ENCODE measurements around the gene SUCLA2. TPM values are rescaled to one million over a fixed set of nuclear protein-coding genes. Genes with fewer than 3 reads are reported as not detected.
"Not testable (repeated sequence)": the region's sequence is repeated elsewhere in the genome, so short reads cannot be mapped to it uniquely, and the experiment has no call there.

The SUCLA2 gene
- total RNA-seq, 2 donors from 2014 or later: 35.3 to 51.9 TPM

GRCh38 chr13:47962237-47962636 lies 38.8 kb downstream of the SUCLA2 start:
- DNase-seq (ENCODE audit: low spot score) (no peak), ATAC-seq (no peak)
- Mint-ChIP-seq H3K27me3 (no peaks in the 10 kb centered on the region), H3K4me1 (ENCODE audit: low read depth in 2 of 2) (peaks cover 0 to 8% of the 10 kb centered on the region in 2 donors), H3K36me3 (peaks cover 58% of the 10 kb centered on the region), H3K9me3 (peaks cover 3% of the 10 kb centered on the region), H3K27ac (no peak overlapping the region), H3K4me3 (no peak overlapping the region)

GRCh38 chr13:47959468-47960247 lies 41.4 kb downstream of the SUCLA2 start:
- ATAC-seq (no peak), DNase-seq (ENCODE audit: low spot score) (no peak)
- peaks cover 71% of the 10 kb centered on the region for H3K36me3 Mint-ChIP-seq
- H3K9me3 Mint-ChIP-seq: peaks cover 6% of the 10 kb centered on the region
- H3K27ac Mint-ChIP-seq: no peak overlapping the region
- H3K27me3 Mint-ChIP-seq: no peaks in the 10 kb centered on the region
- peaks cover 0 to 8% of the 10 kb centered on the region in 2 donors for H3K4me1 Mint-ChIP-seq (ENCODE audit: low read depth in 2 of 2)
- no peak overlapping the region for H3K4me3 Mint-ChIP-seq

- DNase-seq (ENCODE audit: low spot score) (no peak), ATAC-seq (no peak)
- Mint-ChIP-seq H3K27ac (no peak overlapping the region), H3K4me1 (ENCODE audit: low read depth in 2 of 2) (peaks cover 3 to 8% of the 10 kb centered on the region in 2 donors), H3K36me3 (peaks cover 70% of the 10 kb centered on the region), H3K4me3 (no peak overlapping the region), H3K9me3 (peaks cover 6% of the 10 kb centered on the region), H3K27me3 (no peaks in the 10 kb centered on the region)
These were observed 44.0 kb downstream of the SUCLA2 start for GRCh38 chr13:47957073-47957472.

DNA sequence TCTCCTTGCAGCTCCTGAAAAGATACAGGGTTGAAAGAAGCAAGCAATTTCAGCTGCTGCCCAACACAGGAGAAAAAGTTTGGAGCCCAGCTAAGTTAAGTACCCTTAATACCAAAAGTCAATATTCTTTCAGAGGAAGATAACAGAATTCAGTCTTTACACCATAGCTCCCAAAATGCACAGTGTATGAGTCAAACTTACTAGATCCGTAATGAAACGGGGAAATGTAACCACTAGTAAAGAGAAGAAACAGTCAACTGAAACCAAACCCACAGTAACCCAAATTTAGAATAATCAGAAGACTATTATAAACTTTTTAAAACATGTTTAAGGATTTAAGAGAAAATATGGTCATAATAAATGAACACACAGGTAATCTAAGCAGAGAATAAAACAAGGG lies 45.2 kb downstream of the SUCLA2 start:
- Mint-ChIP-seq H3K27me3 (no peaks in the 10 kb centered on the region), H3K36me3 (peaks cover 66% of the 10 kb centered on the region), H3K4me1 (ENCODE audit: low read depth in 2 of 2) (peaks cover 8 to 12% of the 10 kb centered on the region in 2 donors), H3K27ac (no peak overlapping the region), H3K9me3 (peaks cover 6% of the 10 kb centered on the region), H3K4me3 (no peak overlapping the region)
- DNase-seq (ENCODE audit: low spot score) (no peak), ATAC-seq (no peak)

GRCh38 chr13:47949799-47950198 lies 51.3 kb downstream of the SUCLA2 start:
- no peak for DNase-seq (ENCODE audit: low spot score)
- no peak overlapping the region for H3K4me3 Mint-ChIP-seq
- H3K27ac Mint-ChIP-seq: no peak overlapping the region
- H3K36me3 Mint-ChIP-seq: peaks cover 25% of the 10 kb centered on the region
- H3K27me3 Mint-ChIP-seq: no peaks in the 10 kb centered on the region
- H3K9me3 Mint-ChIP-seq: no peaks in the 10 kb centered on the region
- H3K4me1 Mint-ChIP-seq (ENCODE audit: low read depth in 2 of 2): peaks cover 4 to 15% of the 10 kb centered on the region in 2 donors
- ATAC-seq: no peak

DNA sequence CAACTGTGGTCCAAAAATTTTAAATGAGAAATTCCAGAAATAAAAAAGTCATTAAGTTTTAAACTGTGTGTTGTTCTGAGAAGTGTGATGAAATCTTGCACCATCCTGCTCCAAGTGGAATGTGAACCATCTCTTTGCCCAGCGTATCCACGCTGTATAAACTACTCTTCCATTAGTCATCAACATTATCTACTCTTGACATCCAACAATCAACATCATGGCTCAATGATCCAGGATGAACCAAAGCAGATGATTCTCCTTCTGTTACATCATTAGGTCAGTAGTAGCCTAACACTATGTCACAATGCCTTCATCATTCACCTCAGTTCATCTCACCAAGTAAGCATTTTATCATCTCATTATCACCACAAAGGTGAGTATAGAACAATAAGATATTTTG lies 55.3 kb downstream of the SUCLA2 start:
- Mint-ChIP-seq H3K4me1 (ENCODE audit: low read depth in 2 of 2) (peaks cover 3 to 4% of the 10 kb centered on the region in 2 donors), H3K27ac (no peak overlapping the region), H3K9me3 (no peaks in the 10 kb centered on the region), H3K27me3 (no peaks in the 10 kb centered on the region), H3K4me3 (no peak overlapping the region), H3K36me3 (peaks cover 16% of the 10 kb centered on the region)
- DNase-seq (ENCODE audit: low spot score) (no peak), ATAC-seq (no peak)

DNA sequence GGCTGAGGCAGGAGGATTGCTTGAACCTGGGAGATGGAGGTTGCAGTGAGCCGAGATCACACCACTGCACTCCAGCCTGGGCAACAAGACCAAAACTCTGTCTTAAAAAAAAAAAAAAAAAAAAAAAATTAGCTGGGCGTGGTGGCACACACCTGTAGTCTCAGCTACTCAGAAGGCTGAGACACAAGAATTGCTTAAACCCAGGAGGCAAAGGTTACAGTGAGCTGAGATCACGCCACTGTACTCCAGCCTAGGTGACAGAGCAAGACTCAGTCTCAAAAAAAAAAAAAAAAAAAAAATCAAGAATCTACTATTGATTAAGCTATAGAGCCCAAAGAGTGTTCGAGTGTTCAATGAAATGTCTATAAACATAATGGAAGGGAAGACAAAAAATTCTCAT lies 55.9 kb downstream of the SUCLA2 start:
- H3K4me1 Mint-ChIP-seq (ENCODE audit: low read depth in 2 of 2); H3K27me3 Mint-ChIP-seq; H3K27ac Mint-ChIP-seq; ATAC-seq; H3K9me3 Mint-ChIP-seq; DNase-seq (ENCODE audit: low spot score); H3K4me3 Mint-ChIP-seq: not testable (repeated sequence)
- peaks cover 16% of the 10 kb centered on the region for H3K36me3 Mint-ChIP-seq

DNA sequence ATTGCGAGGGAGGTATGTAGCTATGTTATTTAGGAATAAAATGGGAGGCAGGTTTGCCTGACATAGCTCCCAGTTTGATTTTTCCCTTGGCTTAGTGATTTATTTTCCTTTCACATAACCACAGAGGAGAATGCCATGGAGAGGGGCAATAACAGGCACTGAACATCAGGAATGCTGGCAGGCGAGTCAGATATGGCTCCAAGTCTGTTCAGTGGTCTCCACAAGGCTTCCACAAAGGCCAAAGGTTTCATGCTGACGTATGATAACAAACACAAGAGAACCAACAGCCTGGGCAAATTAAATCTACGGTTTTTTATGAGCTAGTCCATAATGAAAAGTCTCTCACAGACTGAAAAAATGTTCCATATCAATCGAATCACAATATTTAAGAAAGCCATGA lies 66.7 kb downstream of the SUCLA2 start:
- peaks cover under 1% of the 10 kb centered on the region for H3K36me3 Mint-ChIP-seq
- ATAC-seq: no peak
- no peak overlapping the region for H3K4me3 Mint-ChIP-seq
- H3K27ac Mint-ChIP-seq: no peak overlapping the region
- no peaks in the 10 kb centered on the region for H3K27me3 Mint-ChIP-seq
- DNase-seq (ENCODE audit: low spot score): no peak
- H3K9me3 Mint-ChIP-seq: no peaks in the 10 kb centered on the region
- peaks cover 0 to 4% of the 10 kb centered on the region in 2 donors for H3K4me1 Mint-ChIP-seq (ENCODE audit: low read depth in 2 of 2)

DNA sequence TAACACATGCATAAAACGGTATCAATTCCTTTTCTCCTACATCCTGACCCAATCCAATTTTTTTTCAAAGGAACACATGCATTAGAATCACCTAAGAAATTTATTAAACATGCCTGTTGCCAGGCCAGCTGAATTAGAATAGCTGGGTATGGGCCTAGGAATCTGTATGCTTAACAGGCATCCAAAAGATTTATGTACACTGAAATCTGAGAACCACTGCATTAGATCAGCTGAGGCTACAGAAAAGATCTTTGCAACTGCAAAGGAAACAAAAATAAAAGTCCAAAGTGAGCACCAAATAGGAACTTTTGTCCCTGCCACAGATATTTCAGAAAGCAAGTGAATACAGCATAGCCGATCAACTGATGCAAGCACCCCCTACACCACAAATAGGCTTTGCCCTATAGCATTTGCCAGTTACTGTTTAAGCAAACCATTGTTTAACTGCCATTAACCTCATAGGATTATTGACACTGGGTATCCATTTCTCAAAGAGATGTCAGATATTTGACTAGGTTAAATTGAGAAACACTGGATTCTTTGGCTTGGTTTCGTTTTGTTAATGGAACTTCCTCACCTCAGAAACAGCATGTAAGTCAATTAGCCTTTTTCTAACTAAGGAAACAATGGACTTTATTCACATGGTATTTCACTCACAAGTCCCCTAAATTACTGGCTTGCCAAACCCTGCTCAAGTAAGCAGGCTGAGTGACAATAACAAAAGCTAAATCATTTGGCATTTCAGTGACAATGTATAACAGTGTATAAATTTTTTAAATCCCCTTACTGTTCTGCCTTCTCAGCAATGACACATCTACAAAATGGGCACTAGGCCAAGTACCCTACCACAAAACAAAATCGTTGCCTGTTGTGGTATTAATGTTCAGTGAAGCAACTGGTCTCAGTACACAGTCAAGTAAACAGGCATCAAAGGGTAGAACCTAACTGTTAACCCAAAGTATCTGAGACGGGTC lies 67.8 kb downstream of the SUCLA2 start:
- Mint-ChIP-seq H3K9me3 (no peaks in the 10 kb centered on the region), H3K4me1 (ENCODE audit: low read depth in 2 of 2) (peaks cover 0 to 4% of the 10 kb centered on the region in 2 donors), H3K27ac (no peak overlapping the region), H3K36me3 (no peaks in the 10 kb centered on the region), H3K27me3 (no peaks in the 10 kb centered on the region), H3K4me3 (no peak overlapping the region)
- no peak for DNase-seq (ENCODE audit: low spot score)
- ATAC-seq: no peak

GRCh38 chr13:47930649-47931165 lies 70.4 kb downstream of the SUCLA2 start:
- Mint-ChIP-seq H3K27me3 (no peaks in the 10 kb centered on the region), H3K9me3 (no peaks in the 10 kb centered on the region), H3K27ac (no peak overlapping the region), H3K4me3 (no peak overlapping the region), H3K4me1 (ENCODE audit: low read depth in 2 of 2) (peaks cover 0 to 4% of the 10 kb centered on the region in 2 donors), H3K36me3 (no peaks in the 10 kb centered on the region)
- DNase-seq (ENCODE audit: low spot score): no peak
- ATAC-seq: no peak

DNA sequence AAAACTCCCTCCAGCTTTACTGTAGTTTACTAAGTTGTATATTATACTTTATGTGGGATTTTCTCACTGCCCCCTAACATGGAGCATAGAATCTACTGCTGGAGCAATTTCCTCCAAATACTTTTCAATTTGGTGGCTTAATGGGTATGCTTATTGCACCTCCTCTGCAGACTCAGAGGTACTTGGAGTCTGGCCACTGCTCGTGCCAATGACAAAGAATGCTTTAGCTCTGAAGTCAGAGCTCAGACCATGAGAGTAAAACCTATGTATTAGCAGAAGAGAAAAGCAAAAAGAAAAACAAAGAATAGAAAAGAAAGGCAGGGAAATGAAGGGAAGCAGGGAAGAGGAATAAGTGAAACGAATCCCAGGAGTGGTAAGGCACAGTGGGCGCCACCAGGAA lies 71.9 kb downstream of the SUCLA2 start:
- H3K9me3 Mint-ChIP-seq: no peaks in the 10 kb centered on the region
- H3K27ac Mint-ChIP-seq: no peak overlapping the region
- no peak overlapping the region for H3K4me3 Mint-ChIP-seq
- no peaks in the 10 kb centered on the region for H3K36me3 Mint-ChIP-seq
- no peaks in the 10 kb centered on the region for H3K27me3 Mint-ChIP-seq
- ATAC-seq (no peak), DNase-seq (ENCODE audit: low spot score) (no peak)
- peaks cover 0 to 4% of the 10 kb centered on the region in 2 donors for H3K4me1 Mint-ChIP-seq (ENCODE audit: low read depth in 2 of 2)

DNA sequence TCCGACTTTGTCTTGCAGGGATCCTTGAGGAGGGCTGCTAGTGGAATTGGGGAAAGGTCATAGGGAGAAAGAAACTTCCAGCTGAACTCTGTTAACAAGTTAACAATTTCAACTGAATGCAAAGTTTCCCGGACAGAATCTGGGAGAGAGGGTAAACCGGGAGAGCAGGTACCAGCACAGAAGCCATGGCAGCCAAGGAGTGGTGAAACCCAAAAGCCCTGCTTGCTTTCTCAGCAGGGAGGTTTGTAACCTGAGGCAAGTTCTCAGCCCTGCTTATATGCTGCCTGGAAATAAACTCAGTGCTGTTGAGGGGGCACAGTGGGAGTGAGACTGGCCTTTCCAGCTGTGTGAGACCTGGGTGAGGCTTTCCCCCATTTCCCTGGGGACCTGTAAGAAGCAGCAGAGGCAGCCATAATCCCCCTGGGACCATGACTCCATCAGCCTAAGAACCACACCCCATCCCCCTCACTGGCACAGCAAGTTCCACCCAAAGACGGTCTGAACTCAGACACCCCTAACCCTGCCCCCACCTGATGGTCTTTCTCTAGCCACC lies 84.0 kb downstream of the SUCLA2 start:
- Mint-ChIP-seq H3K27ac (no peak overlapping the region), H3K36me3 (peaks cover 14% of the 10 kb centered on the region), H3K27me3 (peaks cover 0 to 3% of the 10 kb centered on the region in 2 donors), H3K4me3 (no peak overlapping the region), H3K4me1 (ENCODE audit: low read depth in 2 of 2) (no peaks in the 10 kb centered on the region), H3K9me3 (peaks cover 10% of the 10 kb centered on the region)
- ATAC-seq (no peak), DNase-seq (ENCODE audit: low spot score) (no peak)

GRCh38 chr13:47908197-47908902 lies 92.7 kb downstream of the SUCLA2 start:
- H3K27ac Mint-ChIP-seq: no peak overlapping the region
- DNase-seq (ENCODE audit: low spot score) (no peak), ATAC-seq (no peak)
- H3K4me3 Mint-ChIP-seq: no peak overlapping the region
- H3K27me3 Mint-ChIP-seq: no peaks in the 10 kb centered on the region
- no peaks in the 10 kb centered on the region for H3K4me1 Mint-ChIP-seq (ENCODE audit: low read depth in 2 of 2)
- peaks cover 13% of the 10 kb centered on the region for H3K9me3 Mint-ChIP-seq
- peaks cover 7% of the 10 kb centered on the region for H3K36me3 Mint-ChIP-seq
